SK-N-MC (cell line): ENCODE data around the gene NHLRC2.

Experiments used
- EZH2 ChIP-seq: fragments of 200-600 bp; sonication (generic); IDR thresholded peaks from one replicate; pipeline ENCODE4 v1.6.1; 2017; ENCODE audit warnings: antibody characterized with exemption
- POLR2AphosphoS5 ChIP-seq: IDR thresholded peaks from 2 replicates; pipeline ENCODE4 v1.6.1; 2012; ENCODE audit warnings: mild to moderate bottlenecking, low read depth, low read length, borderline replicate concordance

GRCh38 chr10:113872139-113873030 lies 17.9 kb downstream of the NHLRC2 start:
- TF ChIP-seq EZH2 = no peak
- no peak for TF ChIP-seq POLR2AphosphoS5
